DOHH2 (cell line): ENCODE data around the gene AK8.

Experiments used
- H3F3A ChIP-seq: fragments of 200-600 bp; sonication (generic), shearing (Covaris generic); 2 replicates; pipeline ENCODE4 v1.6.0; 2016; ENCODE audit warnings: antibody characterized with exemption, mild to moderate bottlenecking; ENCODE audit not compliant: control insufficient read depth, insufficient read depth
- H3K27ac ChIP-seq: fragments of 200-600 bp; sonication (generic); 2 replicates; pipeline ENCODE4 v1.5.1; 2014; ENCODE audit warnings: low read depth, mild to moderate bottlenecking, low read length, moderate library complexity
- H3K27me3 ChIP-seq: fragments of 200-600 bp; sonication (generic); 2 replicates; pipeline ENCODE4 v1.6.1; 2014; ENCODE audit warnings: mild to moderate bottlenecking, low read length, mixed read lengths; ENCODE audit not compliant: control insufficient read depth
- H3K36me3 ChIP-seq: fragments of 200-600 bp; sonication (generic); 2 replicates; pipeline ENCODE4 v1.6.1; 2014; ENCODE audit warnings: mild to moderate bottlenecking, low read length, moderate library complexity, mixed read lengths; ENCODE audit not compliant: control insufficient read depth
- H3K4me1 ChIP-seq: fragments of 200-600 bp; sonication (generic); 2 replicates; pipeline ENCODE4 v1.6.1; 2014; ENCODE audit warnings: mild to moderate bottlenecking, low read length, mixed read lengths; ENCODE audit not compliant: control insufficient read depth
- H3K4me2 ChIP-seq: fragments of 200-600 bp; sonication (generic); 2 replicates; pipeline ENCODE4 v1.6.0; 2014; ENCODE audit warnings: mild to moderate bottlenecking, low read length, moderate library complexity
- H3K4me3 ChIP-seq: fragments of 200-600 bp; sonication (generic); 2 replicates; pipeline ENCODE4 v1.5.1; 2014; ENCODE audit warnings: mild to moderate bottlenecking, low read length, mixed read lengths
- H3K79me2 ChIP-seq: fragments of 200-600 bp; sonication (generic); 2 replicates; pipeline ENCODE4 v1.6.1; 2014; ENCODE audit warnings: mild to moderate bottlenecking, low read length, mixed read lengths; ENCODE audit not compliant: control insufficient read depth
- H3K9me2 ChIP-seq: fragments of 200-600 bp; sonication (generic); replicated peaks from 2 replicates; pipeline ENCODE4 v1.6.1; 2014; ENCODE audit warnings: mild to moderate bottlenecking, low read length, mixed read lengths; ENCODE audit not compliant: control insufficient read depth
- H3K9me3 ChIP-seq: fragments of 200-600 bp; sonication (generic); 2 replicates; pipeline ENCODE4 v1.6.1; 2014; ENCODE audit warnings: antibody characterized with exemption, low read length, mixed read lengths; ENCODE audit not compliant: control insufficient read depth, insufficient read depth
- H4K20me1 ChIP-seq: fragments of 200-600 bp; sonication (generic); 2 replicates; pipeline ENCODE4 v1.6.0; 2014; ENCODE audit warnings: low read depth, mild to moderate bottlenecking, antibody characterized with exemption, low read length, moderate library complexity; ENCODE audit not compliant: control insufficient read depth, insufficient read depth
- CTCF ChIP-seq: fragments of 200-600 bp; sonication (generic); IDR thresholded peaks from one replicate; pipeline ENCODE4 v1.5.1; 2014; ENCODE audit warnings: antibody characterized with exemption, mild to moderate bottlenecking, low read depth, low read length; ENCODE audit not compliant: poor library complexity, severe bottlenecking
- EZH2phosphoT487 ChIP-seq: fragments of 200-600 bp; sonication (generic); IDR thresholded peaks from 2 replicates; pipeline ENCODE4 v1.6.1; 2017; ENCODE audit warnings: borderline replicate concordance, mild to moderate bottlenecking, antibody characterized with exemption, low read length, moderate library complexity, mixed read lengths

The AK8 gene

GRCh38 chr9:132877458-132877823 lies 643 bp downstream of the AK8 start:
- Histone ChIP-seq H3K9me3 (no peaks in the 10 kb centered on the region), H4K20me1 (no peaks in the 10 kb centered on the region), H3K4me3 (peak overlapping the region; percentile 99), H3K27me3 (no peaks in the 10 kb centered on the region), H3F3A (peaks cover 11% of the 10 kb centered on the region), H3K4me2 (peak overlapping the region; percentile 98), H3K79me2 (no peaks in the 10 kb centered on the region), H3K27ac (no peak overlapping the region), H3K9me2 (no peaks in the 10 kb centered on the region), H3K36me3 (0 out of 2 replicates have a peak, but pooled peaks cover 2% of the 10 kb centered on the region), H3K4me1 (peaks cover 18% of the 10 kb centered on the region)
- TF ChIP-seq EZH2phosphoT487 (no peak), CTCF (no peak)

GRCh38 chr9:132876849-132877248 lies 1.2 kb downstream of the AK8 start:
- no peak overlapping the region for H3K4me2 ChIP-seq

GRCh38 chr9:132875159-132875558 lies 2.9 kb downstream of the AK8 start:
- Histone ChIP-seq H3K27ac (no peak overlapping the region), H3K79me2 (no peaks in the 10 kb centered on the region), H3K9me3 (no peaks in the 10 kb centered on the region), H3K36me3 (0 out of 2 replicates have a peak, but pooled peaks cover 2% of the 10 kb centered on the region), H4K20me1 (no peaks in the 10 kb centered on the region), H3K9me2 (no peaks in the 10 kb centered on the region), H3K27me3 (no peaks in the 10 kb centered on the region), H3F3A (peaks cover 7% of the 10 kb centered on the region), H3K4me1 (peaks cover 18% of the 10 kb centered on the region), H3K4me3 (no peak overlapping the region), H3K4me2 (no peak overlapping the region)
- TF ChIP-seq CTCF: no peak
- no peak for TF ChIP-seq EZH2phosphoT487

More at GRCh38 chr9:132876849-132877248, 1.2 kb downstream of the AK8 start:
- H4K20me1 ChIP-seq: no peaks in the 10 kb centered on the region
- TF ChIP-seq EZH2phosphoT487 (no peak), CTCF (no peak)
- no peak overlapping the region for H3K4me3 ChIP-seq
- H3F3A ChIP-seq: peaks cover 11% of the 10 kb centered on the region
- H3K4me1 ChIP-seq: peaks cover 18% of the 10 kb centered on the region
- H3K27ac ChIP-seq: no peak overlapping the region
- 0 out of 2 replicates have a peak, but pooled peaks cover 2% of the 10 kb centered on the region for H3K36me3 ChIP-seq
- no peaks in the 10 kb centered on the region for H3K79me2 ChIP-seq
- H3K27me3 ChIP-seq: no peaks in the 10 kb centered on the region
- no peaks in the 10 kb centered on the region for H3K9me3 ChIP-seq
- H3K9me2 ChIP-seq: no peaks in the 10 kb centered on the region

GRCh38 chr9:132873403-132873802 lies 4.7 kb downstream of the AK8 start:
- no peaks in the 10 kb centered on the region for H3F3A ChIP-seq
- H3K79me2 ChIP-seq: no peaks in the 10 kb centered on the region
- no peak for TF ChIP-seq CTCF
- 0 out of 2 replicates have a peak, but pooled peaks cover 2% of the 10 kb centered on the region for H3K36me3 ChIP-seq
- no peaks in the 10 kb centered on the region for H3K27me3 ChIP-seq
- H3K27ac ChIP-seq: no peak overlapping the region
- no peaks in the 10 kb centered on the region for H4K20me1 ChIP-seq
- H3K9me3 ChIP-seq: no peaks in the 10 kb centered on the region
- H3K4me3 ChIP-seq: no peak overlapping the region
- H3K9me2 ChIP-seq: no peaks in the 10 kb centered on the region
- no peak overlapping the region for H3K4me2 ChIP-seq
- peaks cover 9% of the 10 kb centered on the region for H3K4me1 ChIP-seq
